ENCODE results near the gene PLA2G12A. TPM values are rescaled to one million over a fixed set of nuclear protein-coding genes. Genes with fewer than 3 reads are reported as not detected.

Gene PLA2G12A
- total and polyA plus RNA-seq, 9 of the 15 experiments (the other 6 are each of a cell fraction or from before 2014, with no cell fraction given), result 24.2 to 226 (median 80.5) TPM

GRCh38 chr4:109738104-109738872 is 8.4 kb upstream of the PLA2G12A start:
- no peak overlapping the region for H3K9ac ChIP-seq (ENCODE audit: insufficient read depth in 1 of 2, low read depth in 2 of 2, low read length in 2 of 2)
- no TSS peak for BruUV-seq (replicated peaks)
- no peaks in the 10 kb centered on the region for H3K79me2 ChIP-seq (ENCODE audit: control insufficient read depth, insufficient read depth, low read length)
- no peak for ATAC-seq
- DNase-seq (ENCODE audit: extremely low read depth in 1 of 4, low spot score in 3 of 4), result no peak
- H3K4me2 ChIP-seq (ENCODE audit: insufficient read depth, low read length), result no peak overlapping the region
- intact Hi-C loops (cut with micrococcal nuclease) (no loop called here), in situ Hi-C loops (cut with MboI) (no loop called here)
- H3K27me3 ChIP-seq (ENCODE audit: control insufficient read depth in 2 of 2, insufficient read depth in 2 of 2, low read length in 2 of 2), result no peaks in the 10 kb centered on the region
- ChIA-PET POLR2A (no interaction called here), CTCF (ENCODE audit: low intra/inter-chr PET ratio) (interaction anchor here (0.7 kb wide), 1 partner anchor 354 kb away, joined by 4 read pairs; no protein-coding TSS in a partner anchor)
- no peak overlapping the region for H3K27ac ChIP-seq (ENCODE audit: extremely low read depth, low read depth, low read length)
- no peaks in the 10 kb centered on the region for H3K9me3 ChIP-seq (replicated peaks; ENCODE audit: control insufficient read depth, insufficient read depth, low read depth, low read length)
- H2AFZ ChIP-seq (ENCODE audit: low read depth, low read length), result 0 out of 2 replicates have a peak overlapping the region, but pooled peaks have one; percentile 3
- peaks cover 13 to 34% of the 10 kb centered on the region in 2 experiments for H3K4me1 ChIP-seq (replicated peaks in 1 of 2; ENCODE audit: control insufficient read depth in 2 of 2, insufficient read depth in 2 of 2, low read length in 2 of 2)
- no peak overlapping the region for H3K4me3 ChIP-seq
- FAIRE-seq, result no peak
- TF ChIP-seq ZNF41 (CRISPR knock-in tag; conservative IDR thresholded peaks at IDR 0.05) (no peak), ZNF668 (CRISPR knock-in tag; IDR thresholded peaks at IDR 0.05) (no peak), C11orf30 (IDR thresholded peaks at IDR 0.05; ENCODE audit: low read depth) (peak; percentile 62; the same call in 1 of the 2 replicates), MAFF (IDR thresholded peaks at IDR 0.05; ENCODE audit: low read length) (0 out of 2 replicates have a peak, but pooled peaks have one; percentile 27), MGA (IDR thresholded peaks at IDR 0.05) (no peak), ZNF316 (IDR thresholded peaks at IDR 0.05) (peak; percentile 80), ZNF121 (CRISPR knock-in tag; conservative IDR thresholded peaks at IDR 0.05) (peak; percentile 57), CBFB (CRISPR knock-in tag; IDR thresholded peaks at IDR 0.05) (no peak), KDM1A (IDR thresholded peaks at IDR 0.05) (0 out of 4 replicates have a peak, but pooled peaks of 1 of the 2 experiments have one; percentile 19), ZNF696 (CRISPR knock-in tag; conservative IDR thresholded peaks at IDR 0.05) (no peak), MAFG (tag; conservative IDR thresholded peaks at IDR 0.05) (0 out of 2 replicates have a peak, but pooled peaks have one; percentile 29)
- H3K36me3 ChIP-seq (ENCODE audit: control insufficient read depth, insufficient read depth, low read length), result no peaks in the 10 kb centered on the region
- 53% methylated on average over 9 of the region's 10 CpGs for WGBS (ENCODE audit: insufficient coverage, low coverage, missing lambda C conversion rate)
- no peaks in the 10 kb centered on the region for H3K9me1 ChIP-seq (ENCODE audit: control insufficient read depth, insufficient read depth, low read length)
- H4K20me1 ChIP-seq (replicated peaks; ENCODE audit: control insufficient read depth, insufficient read depth, low read length), result no peaks in the 10 kb centered on the region

Measured in K562 (cell line).